ENCODE measurements around the gene SAMM50.

The SAMM50 gene

GRCh38 chr22:44030051-44030701 is 74.9 kb downstream of the SAMM50 start:
- DNase-seq (ENCODE audit: low spot score) = no peak

- DNase-seq (ENCODE audit: low spot score) = no peak
These were observed 75.5 kb downstream of the SAMM50 start for GRCh38 chr22:44030702-44031082.

- no peak for DNase-seq (ENCODE audit: low spot score)
These were observed 76.1 kb downstream of the SAMM50 start for GRCh38 chr22:44031158-44031952.

- DNase-seq (ENCODE audit: low spot score) = no peak
These were observed 77.0 kb downstream of the SAMM50 start for GRCh38 chr22:44032126-44032730.

- DNase-seq (ENCODE audit: low spot score) = no peak
These were observed 78.0 kb downstream of the SAMM50 start for GRCh38 chr22:44033287-44033686.

- DNase-seq (ENCODE audit: low spot score) = no peak
These were observed 78.5 kb downstream of the SAMM50 start for GRCh38 chr22:44033694-44034093.

- DNase-seq (ENCODE audit: low spot score) = no peak
These were observed 82.5 kb downstream of the SAMM50 start for GRCh38 chr22:44037519-44038375.

GRCh38 chr22:44039566-44040171 is 84.4 kb downstream of the SAMM50 start:
- no peak for DNase-seq (ENCODE audit: low spot score)

GRCh38 chr22:44042249-44043218 is 87.3 kb downstream of the SAMM50 start:
- DNase-seq (ENCODE audit: low spot score) = no peak

GRCh38 chr22:44045145-44045544 is 89.9 kb downstream of the SAMM50 start:
- no peak for DNase-seq (ENCODE audit: low spot score)

Measured in globus pallidus (tissue), 1 donor.